HCT116 (cell line): ENCODE data around the gene CCDC148. TPM values are rescaled to one million over a fixed set of nuclear protein-coding genes. Genes with fewer than 3 reads are reported as not detected.

Experiments
- ATAC-seq: fragments of 200-7000 bp; cut with Tn5 transposase; 2 replicates; pipeline ENCODE4 v1.9.1; 2020; ENCODE audit warnings: mild to moderate bottlenecking, moderate library complexity
- BruUV-seq: library from RNA; stranded (reverse); fragments of 400-500 nt; replicated peaks from 2 replicates; lab custom pipeline; 2021; lab: Mats Ljungman, UMichigan
- CTCF ChIA-PET: fragments of 300-600 bp; sonication (Branson Sonifier 250); formaldehyde crosslinking; loops from one replicate; lab custom pipeline; 2021; ENCODE audit warnings: antibody characterized with exemption; lab: Charles Lee
- POLR2A ChIA-PET: fragments of 300-600, 350-600 bp; sonication (Branson Sonifier 250); formaldehyde crosslinking; loops from one replicate; lab custom pipeline; 2021; ENCODE audit warnings: antibody characterized with exemption; lab: Charles Lee
- RAD21 ChIA-PET, 2 experiments: fragments of 300-600 bp; sonication (Branson Sonifier 250); formaldehyde crosslinking; loops; one replicate each; lab custom pipeline; 2023; ENCODE audit warnings: low total read pairs in 2 of 2; ENCODE audit not compliant: uncharacterized antibody in 2 of 2, unreplicated experiment in 2 of 2, low non-redundant PET in 1 of 2; lab: Charles Lee
- DNase-seq: peaks from one replicate; pipeline ENCODE4 v3.0.0-alpha.2; 2010; ENCODE audit warnings: low read depth, low spot score
- H2AFZ ChIP-seq: fragments of 200-600 bp; shearing (Covaris generic), sonication (generic); 2 replicates; pipeline ENCODE4 v1.6.1; 2017; ENCODE audit warnings: low read depth, mixed run types, mixed read lengths, antibody characterized with exemption, low read length; ENCODE audit not compliant: poor library complexity, severe bottlenecking
- H3K27ac ChIP-seq: 2 replicates; pipeline ENCODE4 v1.5.1; 2012; ENCODE audit warnings: low read depth, low read length
- H3K27me3 ChIP-seq: fragments of 200-600 bp; sonication (generic); 2 replicates; pipeline ENCODE4 v1.6.1; 2016; ENCODE audit warnings: mixed run types, low read length, mixed read lengths; ENCODE audit not compliant: insufficient read depth
- H3K36me3 ChIP-seq, 2 experiments: fragments of 200-500 bp in 1 of 2; fragments of 200-600 bp in 1 of 2; sonication (Bioruptor generic) in 1 of 2; sonication (generic) in 1 of 2; 2 replicates each; pipeline versions ENCODE4 v1.5.1 to v1.6.1; 2014 to 2016; ENCODE audit warnings: low read length in 2 of 2, inconsistent platforms in 1 of 2, mixed read lengths in 1 of 2, mixed run types in 1 of 2; ENCODE audit not compliant: insufficient read depth in 2 of 2, control insufficient read depth in 1 of 2
- H3K4me1 ChIP-seq, 2 experiments: fragments of 200-600 bp in 1 of 2; sonication (generic) in 1 of 2; 2 replicates each; pipeline versions ENCODE4 v1.5.1 to v1.6.1; 2012 to 2017; ENCODE audit warnings: low read length in 2 of 2, inconsistent platforms in 1 of 2, mild to moderate bottlenecking in 1 of 2, mixed read lengths in 1 of 2, mixed run types in 1 of 2, moderate library complexity in 1 of 2; ENCODE audit not compliant: insufficient read depth in 2 of 2, control insufficient read depth in 1 of 2
- H3K4me2 ChIP-seq: fragments of 200-600 bp; sonication (generic); 2 replicates; pipeline ENCODE4 v1.6.1; 2017; ENCODE audit warnings: mixed run types, low read length, mixed read lengths
- H3K4me3 ChIP-seq, 2 experiments: fragments of 200-600 bp in 1 of 2; sonication (generic) in 1 of 2; replicated peaks in 1 of 2; 2 replicates each; pipeline ENCODE4 v1.5.1; 2011 to 2016; ENCODE audit warnings: low read length in 2 of 2, control low read depth in 1 of 2, low read depth in 1 of 2, mild to moderate bottlenecking in 1 of 2, mixed read lengths in 1 of 2, mixed run types in 1 of 2
- H3K79me2 ChIP-seq: fragments of 200-600 bp; sonication (generic); 2 replicates; pipeline ENCODE4 v1.6.1; 2017; ENCODE audit warnings: mild to moderate bottlenecking, mixed run types, low read length, moderate library complexity, mixed read lengths; ENCODE audit not compliant: insufficient read depth
- H3K9ac ChIP-seq: fragments of 200-600 bp; sonication (generic); 2 replicates; pipeline ENCODE4 v1.6.1; 2016; ENCODE audit warnings: low read length, mixed read lengths
- H3K9me2 ChIP-seq: fragments of 200-600 bp; sonication (generic), shearing (Covaris generic); 2 replicates; pipeline ENCODE4 v1.6.1; 2017; ENCODE audit warnings: mixed run types, mild to moderate bottlenecking, moderate library complexity; ENCODE audit not compliant: insufficient read depth
- H3K9me3 ChIP-seq, 2 experiments: fragments of 200-500 bp in 1 of 2; fragments of 200-600 bp in 1 of 2; sonication (Bioruptor generic) in 1 of 2; sonication (generic) in 1 of 2; 2 replicates each; pipeline ENCODE4 v1.6.1; 2014 to 2017; ENCODE audit warnings: low read length in 2 of 2, mixed read lengths in 2 of 2, inconsistent platforms in 1 of 2, low read depth in 1 of 2, mild to moderate bottlenecking in 1 of 2, mixed run types in 1 of 2, moderate library complexity in 1 of 2; ENCODE audit not compliant: control insufficient read depth in 1 of 2, insufficient read depth in 1 of 2
- H4K20me1 ChIP-seq: fragments of 200-600 bp; sonication (generic), shearing (Covaris generic); 2 replicates; pipeline ENCODE4 v1.6.1; 2017; ENCODE audit warnings: mixed run types, mild to moderate bottlenecking, moderate library complexity; ENCODE audit not compliant: insufficient read depth
- ATF3 ChIP-seq: IDR thresholded peaks from 2 replicates; pipeline ENCODE4 v1.6.1; 2012
- CTCF ChIP-seq, 3 experiments: fragments of 200-600 bp in 1 of 3; sonication (generic) in 1 of 3; IDR thresholded peaks in 2 of 3; conservative IDR thresholded peaks in 1 of 3; 2 replicates each; pipeline ENCODE4 v1.5.1; 2012 to 2017; ENCODE audit warnings: low read depth in 2 of 3, low read length in 2 of 3, antibody characterized with exemption in 1 of 3, borderline replicate concordance in 1 of 3, control low read depth in 1 of 3, mild to moderate bottlenecking in 1 of 3, mixed read lengths in 1 of 3, mixed run types in 1 of 3, moderate library complexity in 1 of 3; ENCODE audit not compliant: insufficient read depth in 1 of 3
- EGR1 ChIP-seq: IDR thresholded peaks from 2 replicates; pipeline ENCODE4 v1.6.1; 2012; ENCODE audit warnings: low read depth
- EZH2 ChIP-seq: fragments of 200-600 bp; sonication (generic); IDR thresholded peaks from 2 replicates; pipeline ENCODE4 v1.6.1; 2017; ENCODE audit warnings: antibody characterized with exemption, mixed run types
- EZH2phosphoT487 ChIP-seq: fragments of 200-600 bp; IDR thresholded peaks from 2 replicates; pipeline ENCODE4 v1.6.1; 2018; ENCODE audit warnings: antibody characterized with exemption, borderline replicate concordance
- FOSL1 ChIP-seq: IDR thresholded peaks from 2 replicates; pipeline ENCODE4 v1.6.1; 2012; ENCODE audit warnings: low read depth
- MAX ChIP-seq: IDR thresholded peaks from 2 replicates; pipeline ENCODE4 v1.6.1; 2012
- POLR2A ChIP-seq: IDR thresholded peaks from 2 replicates; pipeline ENCODE4 v1.7.0; 2011; ENCODE audit warnings: borderline replicate concordance; ENCODE audit not compliant: insufficient read depth, insufficient read length; ENCODE audit errors: extremely low read depth
- POLR2AphosphoS5 ChIP-seq: IDR thresholded peaks from 2 replicates; pipeline ENCODE4 v1.6.1; 2011; ENCODE audit warnings: mild to moderate bottlenecking, low read depth, low read length, moderate library complexity
- RAD21 ChIP-seq: IDR thresholded peaks from 2 replicates; pipeline ENCODE4 v1.6.1; 2012; ENCODE audit warnings: low read depth, mild to moderate bottlenecking
- REST ChIP-seq: IDR thresholded peaks from 2 replicates; pipeline ENCODE4 v1.6.1; 2012; ENCODE audit warnings: low read depth
- SP1 ChIP-seq: IDR thresholded peaks from 2 replicates; pipeline ENCODE4 v1.6.1; 2012; ENCODE audit warnings: low read depth
- SRF ChIP-seq: IDR thresholded peaks from 2 replicates; pipeline ENCODE4 v1.6.1; 2012; ENCODE audit warnings: low read depth
- TCF7L2 ChIP-seq: IDR thresholded peaks from 2 replicates; pipeline ENCODE4 v1.7.0; 2011; ENCODE audit warnings: borderline replicate concordance, inconsistent platforms; ENCODE audit not compliant: insufficient read depth, insufficient read length; ENCODE audit errors: extremely low read depth
- YY1 ChIP-seq: IDR thresholded peaks from 2 replicates; pipeline ENCODE4 v1.6.1; 2011; ENCODE audit warnings: low read length, low read depth, moderate library complexity, mild to moderate bottlenecking; ENCODE audit not compliant: insufficient replicate concordance; ENCODE audit errors: extremely low read depth
- ZBTB33 ChIP-seq: IDR thresholded peaks from 2 replicates; pipeline ENCODE4 v1.6.1; 2011; ENCODE audit warnings: mild to moderate bottlenecking, low read length, moderate library complexity; ENCODE audit not compliant: insufficient replicate concordance; ENCODE audit errors: extremely low read depth
- ZFX ChIP-seq: fragments of 450-650 bp; IDR thresholded peaks from 2 replicates; pipeline ENCODE4 v1.6.1; 2017
- intact Hi-C: fragments of 100-400 bp; cut with micrococcal nuclease; formaldehyde crosslinking; loops from 2 replicates; pipeline ENCODE4 v1.10.0; 2022
- total RNA-seq: library from RNA; stranded (reverse); gene quantifications from one replicate; pipeline ENCODE4 v1.2.1, GENCODE V29; 2021; ENCODE audit not compliant: unreplicated experiment

The CCDC148 gene
- total RNA-seq, 1 experiment from 2014 or later = 0.59 TPM

GRCh38 chr2:158135096-158135495 lies 321.5 kb downstream of the CCDC148 start (continued):
- TF ChIP-seq SP1 = no peak
- no peak for TF ChIP-seq YY1
- no peak for TF ChIP-seq POLR2AphosphoS5
- no peak for TF ChIP-seq ZFX
- TF ChIP-seq, all 23 proteins: peak for 0

- Histone ChIP-seq H3K27me3 (no peaks in the 10 kb centered on the region), H3K36me3 (no peaks in the 10 kb centered on the region), H3K4me2 (no peak overlapping the region), H3K9me2 (no peaks in the 10 kb centered on the region), H3K4me3 (no peak overlapping the region), H3K9ac (no peak overlapping the region), H4K20me1 (no peaks in the 10 kb centered on the region), H3K9me3 (no peaks in the 10 kb centered on the region), H2AFZ (no peak overlapping the region), H3K27ac (no peak overlapping the region), H3K79me2 (no peaks in the 10 kb centered on the region), H3K4me1 (no peaks in the 10 kb centered on the region)
- ChIA-PET POLR2A (no interaction called here), RAD21 (no interaction called here), CTCF (no interaction called here)
- TF ChIP-seq FOSL1 = no peak
- no peak for TF ChIP-seq MAX
- TF ChIP-seq RAD21 = no peak
- TF ChIP-seq EZH2 = no peak
- no peak for TF ChIP-seq TCF7L2
- no peak for TF ChIP-seq EGR1
- no peak for TF ChIP-seq ZBTB33
- TF ChIP-seq EZH2phosphoT487 = no peak
- TF ChIP-seq POLR2A = no peak
- TF ChIP-seq POLR2AphosphoS5 = no peak
- TF ChIP-seq ATF3 = no peak
- TF ChIP-seq CTCF (IDR thresholded peaks at IDR 0.05 in 2 of 3, conservative IDR thresholded peaks at IDR 0.05 in 1 of 3; ENCODE audit: borderline replicate concordance in 1 of 3, insufficient read depth in 1 of 3, low read depth in 2 of 3, low read length in 2 of 3) = no peak
- no peak for TF ChIP-seq SRF
- no peak for TF ChIP-seq REST
- intact Hi-C loops = no loop called here
- DNase-seq (no peak), ATAC-seq (no peak)
- BruUV-seq = no TSS peak
Observed at GRCh38 chr2:158134655-158135054, 321.9 kb downstream of the CCDC148 start.
